ENCODE results near the gene NDUFS6.

- TF ChIP-seq CTCF (IDR thresholded peaks at IDR 0.05 in 8 of 11, conservative IDR thresholded peaks at IDR 0.05 in 3 of 11): no peak
- no peak for TF ChIP-seq POLR2AphosphoS5 (IDR thresholded peaks at IDR 0.05)
Observed at GRCh38 chr5:1781726-1782384, 19.4 kb upstream of the NDUFS6 start.
